ENCODE data around the gene PDE2A. TPM values are rescaled to one million over a fixed set of nuclear protein-coding genes. Genes with fewer than 3 reads are reported as not detected.

Gene PDE2A
- polyA plus RNA-seq, 1 donor (not counting 4 experiments of a cell fraction or from before 2014, with no cell fraction given), result 0.38 TPM

GRCh38 chr11:72607496-72607895 is 66.7 kb downstream of the PDE2A start:
- H3K4me3 ChIP-seq (ENCODE audit: control insufficient read depth in 2 of 3, extremely low read depth in 1 of 3, insufficient read depth in 2 of 3, low read depth in 1 of 3, low read length in 3 of 3), result no peak overlapping the region
- no peak overlapping the region for H2AFZ ChIP-seq (ENCODE audit: control insufficient read depth, low read length)
- FAIRE-seq (no peak), DNase-seq (ENCODE audit: low read depth, low spot score) (no peak)
- TF ChIP-seq EZH2 (IDR thresholded peaks at IDR 0.05; ENCODE audit: low read length) (no peak), CTCF (optimal IDR thresholded peaks at IDR 0.05 in 1 of 3, IDR thresholded peaks at IDR 0.05 in 1 of 3, conservative IDR thresholded peaks at IDR 0.05 in 1 of 3; ENCODE audit: extremely low read depth in 1 of 3, insufficient read depth in 2 of 3, low read length in 3 of 3) (no peak)
- no peaks in the 10 kb centered on the region for H3K9me1 ChIP-seq (ENCODE audit: control insufficient read depth, extremely low read depth, insufficient read depth, low read length)
- H3K27ac ChIP-seq (ENCODE audit: control insufficient read depth, insufficient read depth, low read length), result no peak overlapping the region
- H3K79me2 ChIP-seq (ENCODE audit: control insufficient read depth, insufficient read depth, low read length), result no peaks in the 10 kb centered on the region
- H3K4me1 ChIP-seq (ENCODE audit: control insufficient read depth, extremely low read depth, insufficient read depth, low read length), result no peaks in the 10 kb centered on the region
- H3K4me2 ChIP-seq (ENCODE audit: control insufficient read depth, extremely low read depth, insufficient read depth, low read depth, low read length), result no peak overlapping the region
- dilution Hi-C loops (cut with MboI; ENCODE audit: extremely low pct_ligation_motif_present, low sequenced_read_pairs), result no loop called here
- peaks cover 44% of the 10 kb centered on the region for H3K27me3 ChIP-seq (ENCODE audit: control insufficient read depth, extremely low read depth, insufficient read depth, low read length)
- H4K20me1 ChIP-seq (ENCODE audit: control insufficient read depth, extremely low read depth, insufficient read depth, low read length), result peaks cover 3% of the 10 kb centered on the region
- no peaks in the 10 kb centered on the region for H3K9me3 ChIP-seq (ENCODE audit: control insufficient read depth, low read depth, low read length)
- H3K9ac ChIP-seq (ENCODE audit: control insufficient read depth, extremely low read depth, insufficient read depth, low read length), result no peak overlapping the region
- no peaks in the 10 kb centered on the region for H3K36me3 ChIP-seq (ENCODE audit: control insufficient read depth in 2 of 2, extremely low read depth in 1 of 2, insufficient read depth in 2 of 2, low read length in 2 of 2)

GRCh38 chr11:72606748-72607468 is 67.3 kb downstream of the PDE2A start:
- Histone ChIP-seq H3K4me1 (ENCODE audit: control insufficient read depth, extremely low read depth, insufficient read depth, low read length) (no peaks in the 10 kb centered on the region), H4K20me1 (ENCODE audit: control insufficient read depth, extremely low read depth, insufficient read depth, low read length) (peaks cover 3% of the 10 kb centered on the region), H3K36me3 (ENCODE audit: control insufficient read depth in 2 of 2, extremely low read depth in 1 of 2, insufficient read depth in 2 of 2, low read length in 2 of 2) (no peaks in the 10 kb centered on the region), H3K27me3 (ENCODE audit: control insufficient read depth, extremely low read depth, insufficient read depth, low read length) (peaks cover 44% of the 10 kb centered on the region), H3K79me2 (ENCODE audit: control insufficient read depth, insufficient read depth, low read length) (no peaks in the 10 kb centered on the region), H3K9me3 (ENCODE audit: control insufficient read depth, low read depth, low read length) (no peaks in the 10 kb centered on the region), H3K9me1 (ENCODE audit: control insufficient read depth, extremely low read depth, insufficient read depth, low read length) (no peaks in the 10 kb centered on the region), H2AFZ (ENCODE audit: control insufficient read depth, low read length) (no peak overlapping the region), H3K4me2 (ENCODE audit: control insufficient read depth, extremely low read depth, insufficient read depth, low read depth, low read length) (no peak overlapping the region), H3K27ac (ENCODE audit: control insufficient read depth, insufficient read depth, low read length) (no peak overlapping the region), H3K9ac (ENCODE audit: control insufficient read depth, extremely low read depth, insufficient read depth, low read length) (no peak overlapping the region), H3K4me3 (ENCODE audit: control insufficient read depth in 2 of 3, extremely low read depth in 1 of 3, insufficient read depth in 2 of 3, low read depth in 1 of 3, low read length in 3 of 3) (no peak overlapping the region)
- FAIRE-seq (no peak), DNase-seq (ENCODE audit: low read depth, low spot score) (no peak)
- dilution Hi-C loops (cut with MboI; ENCODE audit: extremely low pct_ligation_motif_present, low sequenced_read_pairs), result no loop called here
- no peak for TF ChIP-seq CTCF (optimal IDR thresholded peaks at IDR 0.05 in 1 of 3, IDR thresholded peaks at IDR 0.05 in 1 of 3, conservative IDR thresholded peaks at IDR 0.05 in 1 of 3; ENCODE audit: extremely low read depth in 1 of 3, insufficient read depth in 2 of 3, low read length in 3 of 3)
- no peak for TF ChIP-seq EZH2 (IDR thresholded peaks at IDR 0.05; ENCODE audit: low read length)
